Measurements from ENCODE around the gene GAB3. TPM values are rescaled to one million over a fixed set of nuclear protein-coding genes. Genes with fewer than 3 reads are reported as not detected.

The GAB3 gene
- total and polyA plus RNA-seq, 9 of the 15 experiments (the other 6 are each of a cell fraction or from before 2014, with no cell fraction given): 16.1 to 31.4 (median 20.2) TPM

- peak; percentile 92 for TF ChIP-seq MAX (CRISPR knock-in tag; IDR thresholded peaks at IDR 0.05)
- TF ChIP-seq TFAM (CRISPR knock-in tag; conservative IDR thresholded peaks at IDR 0.05): no peak
- no peak for TF ChIP-seq ZNF79 (CRISPR knock-in tag; IDR thresholded peaks at IDR 0.05; ENCODE audit: low read depth)
- no peak for TF ChIP-seq WHSC1 (IDR thresholded peaks at IDR 0.05; ENCODE audit: low read length)
- TF ChIP-seq ZNF589 (CRISPR knock-in tag; IDR thresholded peaks at IDR 0.05; ENCODE audit: low read depth): no peak
- TF ChIP-seq RB1 (IDR thresholded peaks at IDR 0.05; ENCODE audit: low read depth): peak; percentile 57
- TF ChIP-seq ATF4 (CRISPR knock-in tag; IDR thresholded peaks at IDR 0.05): no peak
- TF ChIP-seq E2F5 (CRISPR knock-in tag; IDR thresholded peaks at IDR 0.05): no peak
- no peak for TF ChIP-seq ZNF436 (CRISPR knock-in tag; IDR thresholded peaks at IDR 0.05)
- TF ChIP-seq SNRNP70 (optimal IDR thresholded peaks at IDR 0.05; ENCODE audit: low read depth, low read length): no peak
- no peak for TF ChIP-seq TSC22D4 (tag; IDR thresholded peaks at IDR 0.05)
- no peak for TF ChIP-seq SLC30A9 (CRISPR knock-in tag; IDR thresholded peaks at IDR 0.05)
- TF ChIP-seq CHD1 (IDR thresholded peaks at IDR 0.05; ENCODE audit: low read length): no peak
- no peak for TF ChIP-seq IRF1 (CRISPR knock-in tag; IDR thresholded peaks at IDR 0.05; ENCODE audit: borderline replicate concordance)
- TF ChIP-seq JUNB (CRISPR knock-in tag; conservative IDR thresholded peaks at IDR 0.05): no peak
- peak; percentile 5; the same call in 1 of the 2 replicates for TF ChIP-seq ETV1 (tag; conservative IDR thresholded peaks at IDR 0.05; ENCODE audit: low read depth)
- TF ChIP-seq ZBTB8A (IDR thresholded peaks at IDR 0.05; ENCODE audit: partially characterized antibody): no peak
- no peak for TF ChIP-seq HDAC2 (IDR thresholded peaks at IDR 0.05)
- no peak for TF ChIP-seq SNIP1 (IDR thresholded peaks at IDR 0.05; ENCODE audit: low read depth)
- peak; percentile 88 for TF ChIP-seq CXXC5 (CRISPR knock-in tag; IDR thresholded peaks at IDR 0.05)
- TF ChIP-seq ZFX (CRISPR knock-in tag; IDR thresholded peaks at IDR 0.05): peak; percentile 73
- no peak for TF ChIP-seq ZNF263 (CRISPR knock-in tag; IDR thresholded peaks at IDR 0.05; ENCODE audit: borderline replicate concordance)
- TF ChIP-seq SP1 (CRISPR knock-in tag; IDR thresholded peaks at IDR 0.05): peak; percentile 81
- TF ChIP-seq KLF13 (tag; IDR thresholded peaks at IDR 0.05; ENCODE audit: borderline replicate concordance, low read depth): peak; percentile 91; the same call in 1 of the 2 replicates
- TF ChIP-seq MYC (IDR thresholded peaks at IDR 0.05; ENCODE audit: low read depth, low read length): peak; percentile 96
- no peak for TF ChIP-seq MYC (CRISPR knock-in tag; IDR thresholded peaks at IDR 0.05; ENCODE audit: borderline replicate concordance, low read depth)
- TF ChIP-seq SMC3 (conservative IDR thresholded peaks at IDR 0.05; ENCODE audit: insufficient read depth, low read depth, low read length): no peak
Observed at GRCh38 chrX:154762537-154763296, 11.8 kb upstream of the GAB3 start, which contains the start of gene DKC1 (continued).

Measured in K562 (cell line).